Skin epidermis (tissue), 12 donors: ENCODE results near the gene RAMP3.
A peak's percentile ranks its signal among the peaks of the same experiment; 100 is the strongest.
"Not testable (repeated sequence)": the region's sequence is repeated elsewhere in the genome, so short reads cannot be mapped to it uniquely, and the experiment has no call there.

Source experiments
- H3K27ac ChIP-seq, 21 experiments: fragments of 200-600 bp; sonication (generic) in 11 of 21; one replicate each; pipeline ENCODE4 v1.5.0; 2020; ENCODE audit warnings: mild to moderate bottlenecking in 3 of 21, inconsistent platforms in 2 of 21, moderate library complexity in 2 of 21
- H3K4me3 ChIP-seq, 7 experiments: fragments of 200-600 bp; sonication (generic) in 2 of 7; one replicate each; pipeline ENCODE4 v1.5.0; 2020; ENCODE audit warnings: inconsistent platforms in 2 of 7, mild to moderate bottlenecking in 2 of 7, moderate library complexity in 1 of 7

Gene RAMP3, protein sequence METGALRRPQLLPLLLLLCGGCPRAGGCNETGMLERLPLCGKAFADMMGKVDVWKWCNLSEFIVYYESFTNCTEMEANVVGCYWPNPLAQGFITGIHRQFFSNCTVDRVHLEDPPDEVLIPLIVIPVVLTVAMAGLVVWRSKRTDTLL

GRCh38 chr7:45157653-45158401 is at the start of gene RAMP3:
Gene RAMP3 (plus strand): TSS chr7:45157791. CDS start chr7:45157829, 38 bp downstream.
- peak within 1 kb of the TSS in 15 of 21 experiments; percentile 3 to 72 (median 40) for H3K27ac ChIP-seq
- H3K4me3 ChIP-seq: peak within 1 kb of the TSS in 6 of 7 experiments; percentile 24 to 38 (median 30)

- no peak overlapping the region for H3K27ac ChIP-seq
- no peak overlapping the region for H3K4me3 ChIP-seq
Observed at GRCh38 chr7:45108863-45109262, 48.7 kb upstream of the RAMP3 start.

DNA sequence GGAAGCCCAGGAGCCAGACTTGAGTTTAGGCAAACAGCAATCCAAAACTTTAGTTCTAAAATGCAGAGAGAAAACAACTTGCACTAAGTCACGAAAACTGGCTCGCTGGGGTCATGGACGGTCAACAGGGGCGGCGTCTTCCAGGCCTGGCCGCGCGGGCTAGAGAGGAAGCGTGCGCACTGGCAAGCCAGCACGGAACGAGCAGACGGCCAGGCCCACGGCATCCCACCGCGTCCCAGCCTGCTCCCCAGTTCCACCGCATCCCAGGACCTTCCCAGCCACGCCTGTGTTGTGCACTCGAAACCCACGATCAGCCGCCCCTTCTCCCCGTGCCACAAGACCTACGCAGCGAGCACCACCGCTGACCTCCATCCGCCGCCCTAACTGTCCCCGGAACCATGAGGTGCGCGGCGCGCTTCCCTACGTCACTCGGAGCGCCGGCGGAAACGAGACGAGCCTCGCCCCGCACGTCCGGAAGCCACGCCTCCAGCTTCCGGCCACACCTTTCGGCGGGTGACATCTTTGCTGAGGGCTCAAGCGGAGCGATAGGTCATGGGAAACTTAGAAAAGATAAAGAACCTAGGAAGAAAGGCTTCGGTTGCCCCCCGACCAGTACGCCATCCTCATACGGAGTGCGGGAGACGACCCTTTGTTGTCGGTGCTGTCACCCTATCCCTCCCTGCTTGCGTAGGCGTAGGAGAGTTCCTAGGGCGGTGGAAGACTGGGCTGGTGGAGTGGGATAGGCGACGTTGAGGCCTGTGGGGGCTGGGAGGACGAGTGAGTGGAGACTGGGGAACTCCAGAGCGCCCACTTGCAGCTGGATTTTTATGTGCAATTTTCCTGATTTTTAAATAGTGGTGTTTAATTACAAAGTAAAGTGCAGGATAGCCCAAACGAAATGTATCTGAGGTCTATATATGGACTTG is 46.0 kb upstream of the RAMP3 start, which contains the start of gene TBRG4:
TBRG4 (minus strand) TSS at position 400 of the 926 bp plus-strand sequence. CDS start 2,460 bp downstream, outside the sequence.
- Histone ChIP-seq H3K4me3 (peak within 1 kb of the TSS; percentile 58 to 93 (median 78)), H3K27ac (peak within 1 kb of the TSS; percentile 82 to 96 (median 91))

GRCh38 chr7:45112648-45113047 is 44.9 kb upstream of the RAMP3 start:
- H3K27ac ChIP-seq: peak overlapping the region in 4 of 21 experiments; percentile 92 to 94 (median 93)
- H3K4me3 ChIP-seq: peak overlapping the region in 1 of 7 experiments; percentile 93

DNA sequence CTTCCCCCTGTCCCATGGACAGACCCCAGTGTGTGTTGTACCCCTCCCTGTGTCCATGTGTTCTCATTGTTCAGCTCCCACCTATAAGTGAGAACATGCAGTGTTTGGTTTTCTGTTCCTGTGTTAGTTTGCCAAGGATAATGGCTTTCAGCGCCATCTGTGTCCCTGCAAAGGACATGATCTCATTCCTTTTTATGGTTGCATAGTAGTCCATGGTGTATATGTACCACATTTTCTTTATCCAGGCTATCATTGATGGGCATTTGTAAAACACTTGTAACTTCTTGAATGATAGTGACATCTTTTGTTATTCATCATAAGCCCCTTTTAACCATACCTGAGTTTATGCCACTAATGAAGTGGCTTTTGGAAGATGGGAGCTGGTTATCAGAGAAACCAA is 43.3 kb upstream of the RAMP3 start:
- not testable (repeated sequence) for H3K4me3 ChIP-seq, H3K27ac ChIP-seq

DNA sequence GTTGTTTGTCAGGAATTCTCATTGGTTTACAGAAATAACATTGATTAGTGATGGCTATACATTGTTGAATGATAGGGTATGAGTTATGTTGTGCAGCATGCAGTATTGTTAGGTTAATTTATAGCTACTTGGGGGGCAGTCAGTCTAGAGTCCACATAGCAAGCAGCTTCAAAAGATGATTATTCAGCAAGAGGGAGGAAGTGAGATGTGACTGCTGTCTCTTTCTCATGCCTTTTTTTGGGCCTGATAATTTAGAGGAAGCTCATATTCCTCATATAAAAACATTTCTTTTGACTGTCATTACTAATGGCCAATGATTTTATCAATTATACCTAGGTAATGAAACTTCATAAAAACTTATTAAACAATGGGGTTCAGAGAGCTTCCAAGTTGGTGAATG is 42.7 kb upstream of the RAMP3 start:
- Histone ChIP-seq H3K27ac (no peak overlapping the region), H3K4me3 (no peak overlapping the region)

GRCh38 chr7:45116048-45116447 is 41.5 kb upstream of the RAMP3 start:
- Histone ChIP-seq H3K27ac (no peak overlapping the region), H3K4me3 (no peak overlapping the region)

DNA sequence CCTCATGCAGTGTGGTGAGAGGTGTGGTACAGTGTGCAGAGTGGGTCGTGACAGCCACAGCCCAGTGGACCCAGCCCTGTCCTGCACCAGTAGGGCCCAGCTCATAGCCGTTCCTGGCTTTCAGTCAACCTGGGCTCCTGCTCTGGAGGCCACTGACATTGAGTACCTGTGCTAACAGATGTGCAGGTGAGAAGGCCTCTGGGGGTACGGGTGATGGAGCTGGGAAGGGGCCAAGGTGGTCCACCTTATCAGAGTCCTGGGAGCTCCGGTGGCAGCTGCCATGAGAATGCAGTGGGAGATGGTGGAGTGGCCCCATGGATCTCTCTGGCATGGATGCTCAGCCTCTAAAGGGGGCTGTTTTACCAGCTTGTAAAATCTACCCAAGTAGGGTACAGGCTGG is 40.0 kb upstream of the RAMP3 start:
- Histone ChIP-seq H3K4me3 (no peak overlapping the region), H3K27ac (no peak overlapping the region)

GRCh38 chr7:45118292-45118691 is 39.3 kb upstream of the RAMP3 start:
- H3K4me3 ChIP-seq: no peak overlapping the region
- no peak overlapping the region for H3K27ac ChIP-seq

- Histone ChIP-seq H3K4me3 (no peak overlapping the region), H3K27ac (no peak overlapping the region)
Observed at GRCh38 chr7:45118889-45119331, 38.7 kb upstream of the RAMP3 start.

GRCh38 chr7:45119550-45119949 is 38.0 kb upstream of the RAMP3 start:
- Histone ChIP-seq H3K4me3 (no peak overlapping the region), H3K27ac (no peak overlapping the region)

DNA sequence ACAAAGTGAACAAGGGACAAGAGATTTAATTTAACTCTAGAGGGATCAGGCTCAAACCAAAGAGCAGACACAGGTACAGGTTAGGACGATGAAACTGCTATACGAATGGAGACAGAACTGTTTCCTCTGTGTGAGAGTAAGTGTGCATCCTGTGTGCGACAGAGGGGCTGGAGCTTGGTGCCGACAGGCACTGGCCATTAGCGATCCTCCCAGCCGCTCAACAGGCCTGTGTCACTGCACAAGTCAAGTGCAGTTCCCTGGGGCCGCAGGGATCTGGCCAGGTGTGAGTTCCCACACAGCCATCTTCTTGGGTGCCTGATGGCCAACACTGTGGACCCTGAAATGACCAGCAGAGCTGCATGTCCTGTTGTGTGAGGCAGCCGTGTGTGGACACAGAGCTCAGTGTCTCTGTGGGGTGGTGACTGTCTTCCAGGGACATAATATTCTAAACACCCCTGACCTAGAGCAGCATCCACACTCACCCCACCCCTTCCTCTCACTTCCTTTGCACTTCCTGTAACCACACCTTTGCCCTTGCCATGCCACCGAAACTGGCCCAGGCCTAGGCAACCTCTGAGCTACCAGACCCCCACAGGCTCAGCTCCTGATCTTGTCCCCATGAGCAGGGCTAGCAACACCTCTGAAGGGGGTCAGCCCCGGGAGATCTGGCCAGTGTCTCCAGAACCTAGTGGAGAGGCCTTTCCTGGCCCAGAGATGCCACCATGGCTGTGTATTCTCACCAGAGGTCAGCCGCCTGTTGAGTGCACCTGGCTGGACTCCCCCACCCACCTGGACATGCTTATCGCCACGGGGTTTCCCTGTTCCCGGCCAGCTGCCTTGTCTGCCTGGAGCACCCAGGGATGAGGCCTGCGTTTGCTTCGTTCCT is 34.4 kb upstream of the RAMP3 start:
- H3K4me3 ChIP-seq: no peak overlapping the region
- peak overlapping the region in 1 of 21 experiments; percentile 16 for H3K27ac ChIP-seq

DNA sequence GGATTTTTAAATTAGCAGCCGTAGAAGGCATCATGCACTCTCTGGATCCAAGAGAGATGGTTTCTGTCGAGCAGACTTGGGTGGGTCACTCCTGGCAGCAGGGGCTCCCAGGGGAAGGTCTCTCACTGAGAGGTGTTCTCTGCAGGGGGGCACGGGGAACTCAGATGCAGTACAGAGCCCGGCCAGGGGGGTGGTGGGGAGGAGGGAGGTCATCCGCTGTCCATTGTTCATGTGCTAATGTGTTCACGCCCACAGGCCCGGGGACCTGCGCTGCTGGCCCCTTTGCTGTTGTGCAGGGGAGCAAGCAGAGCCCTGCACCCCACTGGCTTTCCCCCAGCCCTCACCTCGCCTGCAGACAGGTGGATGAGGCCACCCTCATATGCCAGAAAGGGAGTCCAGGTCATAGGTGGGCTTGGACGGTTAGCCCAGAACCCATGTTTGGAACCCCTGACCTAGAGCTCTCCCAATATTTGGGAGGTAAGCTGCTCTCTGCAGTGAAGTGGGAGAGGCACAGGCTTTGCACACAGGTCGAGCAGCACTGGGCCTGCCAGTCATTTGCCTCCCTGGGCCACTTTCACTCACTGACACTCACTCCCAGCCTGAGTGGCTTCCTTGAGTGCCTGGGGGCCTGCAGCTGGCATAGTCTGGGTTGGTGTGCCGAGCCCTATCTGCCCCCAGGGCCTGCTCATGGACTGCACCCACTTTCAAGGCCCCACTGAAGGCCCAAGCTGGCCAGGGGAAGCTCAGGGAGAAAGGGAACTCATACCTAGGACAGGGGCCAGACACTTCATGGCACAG is 33.5 kb upstream of the RAMP3 start:
- H3K27ac ChIP-seq: peak overlapping the region in 1 of 21 experiments; percentile 16
- H3K4me3 ChIP-seq: no peak overlapping the region

- Histone ChIP-seq H3K27ac (no peak overlapping the region), H3K4me3 (no peak overlapping the region)
Observed at GRCh38 chr7:45125193-45125904, 32.2 kb upstream of the RAMP3 start.

DNA sequence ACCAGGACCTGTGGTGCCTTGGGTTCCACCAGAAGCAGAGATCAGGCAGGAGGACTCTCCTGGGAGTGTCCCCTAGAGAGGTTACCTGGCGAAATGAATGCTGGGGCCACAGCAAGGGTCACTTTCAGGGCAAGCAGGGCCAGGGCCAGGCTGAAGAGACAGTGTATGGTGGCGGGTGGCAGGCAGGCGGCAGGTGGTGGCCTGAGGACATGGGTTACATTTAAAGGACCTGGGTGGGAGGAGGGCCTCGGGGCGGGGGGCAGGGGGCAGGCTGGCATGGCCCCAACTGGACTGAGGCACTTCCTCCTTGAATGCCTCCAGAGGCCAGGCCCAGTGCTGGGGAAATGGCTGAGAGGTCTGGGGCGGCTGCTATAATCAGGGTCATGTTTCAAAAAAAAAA is 31.4 kb upstream of the RAMP3 start:
- Histone ChIP-seq H3K27ac (no peak overlapping the region), H3K4me3 (no peak overlapping the region)

GRCh38 chr7:45126920-45127319 is 30.7 kb upstream of the RAMP3 start:
- Histone ChIP-seq H3K4me3 (no peak overlapping the region), H3K27ac (no peak overlapping the region)

GRCh38 chr7:45129181-45129800 is 28.3 kb upstream of the RAMP3 start:
- H3K4me3 ChIP-seq: no peak overlapping the region

More at GRCh38 chr7:45129181-45129800, 28.3 kb upstream of the RAMP3 start:
- no peak overlapping the region for H3K27ac ChIP-seq
